CD14-positive monocyte (primary cell): ENCODE results near the gene GNPTG. TPM values are rescaled to one million over a fixed set of nuclear protein-coding genes. Genes with fewer than 3 reads are reported as not detected.

Experiments used
- DNase-seq, 3 donors: peaks; one replicate each; pipeline ENCODE4 v3.0.0-alpha.2; 2011 to 2022
- H2AFZ ChIP-seq: 2 replicates; pipeline ENCODE4 v1.6.0; 2012; ENCODE audit warnings: mild to moderate bottlenecking, low read depth, low read length, inconsistent platforms; ENCODE audit not compliant: insufficient read depth, poor library complexity, severe bottlenecking
- H3K27ac ChIP-seq, 2 donors: 1 replicate in 1 of 2; 2 replicates in 1 of 2; pipeline ENCODE4 v1.5.1; 2012 to 2013; ENCODE audit warnings: low read length in 2 of 2, control low read depth in 1 of 2, inconsistent platforms in 1 of 2, low read depth in 1 of 2, mild to moderate bottlenecking in 1 of 2
- H3K27me3 ChIP-seq, 2 donors: one replicate each; pipeline versions ENCODE4 v1.6.0 to v1.6.1; 2011 to 2013; ENCODE audit warnings: low read length in 2 of 2; ENCODE audit not compliant: control insufficient read depth in 2 of 2, insufficient read depth in 2 of 2
- H3K36me3 ChIP-seq, 2 donors: replicated peaks in 1 of 2; 1 replicate in 1 of 2; 2 replicates in 1 of 2; pipeline versions ENCODE4 v1.5.1 to v1.6.1; 2012 to 2013; ENCODE audit warnings: low read length in 2 of 2, control low read depth in 1 of 2, inconsistent platforms in 1 of 2, mild to moderate bottlenecking in 1 of 2; ENCODE audit not compliant: insufficient read depth in 2 of 2, control insufficient read depth in 1 of 2
- H3K4me1 ChIP-seq, 2 donors: 1 replicate in 1 of 2; 2 replicates in 1 of 2; pipeline versions ENCODE4 v1.5.1 to v1.6.1; 2012 to 2013; ENCODE audit warnings: low read length in 2 of 2, control low read depth in 1 of 2, inconsistent platforms in 1 of 2, mild to moderate bottlenecking in 1 of 2, moderate library complexity in 1 of 2; ENCODE audit not compliant: insufficient read depth in 2 of 2, control insufficient read depth in 1 of 2
- H3K4me2 ChIP-seq: replicated peaks from 2 replicates; pipeline ENCODE3; 2012; ENCODE audit warnings: low read length, moderate library complexity, mild to moderate bottlenecking; ENCODE audit not compliant: poor library complexity, severe bottlenecking; ENCODE audit errors: extremely low read depth
- H3K4me3 ChIP-seq, 3 experiments: fragments of 200-600 bp in 1 of 3; sonication (generic) in 1 of 3; replicated peaks in 1 of 3; 1 replicate in 2 of 3; 2 replicates in 1 of 3; pipeline ENCODE4 v1.5.1; 2011 to 2013; ENCODE audit warnings: low read length in 3 of 3, mild to moderate bottlenecking in 3 of 3, control low read depth in 2 of 3, low read depth in 2 of 3, inconsistent platforms in 1 of 3, moderate library complexity in 1 of 3
- H3K79me2 ChIP-seq: 2 replicates; pipeline ENCODE4 v1.6.0; 2012; ENCODE audit warnings: mild to moderate bottlenecking, control low read depth, inconsistent platforms, low read length, moderate library complexity; ENCODE audit not compliant: insufficient read depth
- H3K9ac ChIP-seq: 2 replicates; pipeline ENCODE4 v1.6.0; 2017; ENCODE audit warnings: low read length, mild to moderate bottlenecking; ENCODE audit not compliant: insufficient read depth, poor library complexity, severe bottlenecking
- H3K9me3 ChIP-seq, 2 donors: replicated peaks in 1 of 2; 1 replicate in 1 of 2; 2 replicates in 1 of 2; pipeline versions ENCODE4 v1.5.1 to v1.6.1; 2012 to 2013; ENCODE audit warnings: low read length in 2 of 2, control low read depth in 1 of 2; ENCODE audit not compliant: control insufficient read depth in 1 of 2, insufficient read depth in 1 of 2
- H4K20me1 ChIP-seq: 2 replicates; pipeline ENCODE4 v1.6.0; 2012; ENCODE audit warnings: mild to moderate bottlenecking, low read length, control low read depth, moderate library complexity; ENCODE audit not compliant: insufficient read depth
- H3K27ac Mint-ChIP-seq, 7 donors: one replicate each; pipeline ENCODE4 v1.8.0; 2020; ENCODE audit warnings: mild to moderate bottlenecking in 7 of 7, mixed read lengths in 7 of 7, moderate library complexity in 6 of 7, inconsistent platforms in 2 of 7
- H3K27me3 Mint-ChIP-seq, 3 donors: one replicate each; pipeline ENCODE4 v1.8.0; 2021 to 2022; ENCODE audit warnings: low read depth in 3 of 3, mild to moderate bottlenecking in 3 of 3, mixed read lengths in 3 of 3, moderate library complexity in 3 of 3, inconsistent platforms in 1 of 3
- H3K36me3 Mint-ChIP-seq, 2 donors: one replicate each; pipeline ENCODE4 v1.8.0; 2020; ENCODE audit warnings: mixed read lengths in 2 of 2, inconsistent platforms in 1 of 2, mild to moderate bottlenecking in 1 of 2
- H3K4me1 Mint-ChIP-seq: one replicate; pipeline ENCODE4 v1.8.0; 2020; ENCODE audit warnings: mild to moderate bottlenecking, mixed read lengths
- H3K4me3 Mint-ChIP-seq, 2 donors: one replicate each; pipeline ENCODE4 v1.8.0; 2020; ENCODE audit warnings: mild to moderate bottlenecking in 2 of 2, mixed read lengths in 2 of 2, moderate library complexity in 1 of 2
- H3K9me3 Mint-ChIP-seq, 7 donors: one replicate each; pipeline ENCODE4 v1.8.0; 2020 to 2022; ENCODE audit warnings: mixed read lengths in 7 of 7, mild to moderate bottlenecking in 6 of 7, moderate library complexity in 6 of 7, inconsistent platforms in 2 of 7
- WGBS: methylation state at CpG from one replicate; pipeline ENCODE4 v1.1.5; 2013; ENCODE audit warnings: missing lambda C conversion rate; ENCODE audit not compliant: insufficient coverage; 5-methylcytosine and 5-hydroxymethylcytosine counted together
- intact Hi-C, 2 donors: fragments of 100-400 bp; cut with micrococcal nuclease; formaldehyde crosslinking; loops; one replicate each; pipeline versions ENCODE4 v1.15.0 to v1.15.1; 2023
- polyA plus RNA-seq, 3 donors: library from polyadenylated mRNA; depleted of rRNA in 1 of 3; unstranded in 2 of 3; stranded (reverse) in 1 of 3; fragments of 300-500 nt in 2 of 3; fragments of >200 nt in 1 of 3; fragmentation: Illumina TruSeq in 2 of 3; gene quantifications; 1 replicate in 2 of 3; 2 replicates in 1 of 3; pipeline ENCODE4 v1.2.3, GENCODE V29; 2012 to 2021
- TF ChIP-seq, protein P1 (sequence below): fragments of 200-600 bp; IDR thresholded peaks from one replicate; pipeline ENCODE4 v1.8.0; 2022; ENCODE audit warnings: antibody characterized with exemption, mild to moderate bottlenecking

GNPTG gene
- polyA plus RNA-seq, 3 donors, result 74.7 to 130 (median 82.5) TPM

DNA sequence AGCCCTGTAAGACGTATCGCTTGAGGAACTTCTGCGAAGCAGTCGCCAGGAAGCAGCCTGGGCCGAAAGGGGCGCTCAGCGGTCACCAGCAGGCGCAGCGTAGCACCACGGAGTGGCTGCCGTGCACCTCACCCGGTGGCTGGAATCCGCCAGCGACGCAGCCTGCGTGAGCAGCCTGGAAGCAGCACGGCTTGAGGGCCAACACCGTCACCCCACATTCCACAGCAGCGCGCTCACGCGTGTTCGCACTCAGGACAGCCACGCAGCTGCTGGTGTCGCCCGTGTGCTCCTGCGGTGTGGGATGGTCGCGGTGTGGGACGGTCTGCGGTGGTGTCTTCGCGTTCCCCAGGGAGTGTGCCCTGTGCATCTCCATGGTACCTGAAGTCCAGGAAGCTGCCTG is 32.7 kb upstream of the GNPTG start:
- Histone ChIP-seq H3K4me3 (no peak overlapping the region), H3K9ac (no peak overlapping the region), H3K36me3 (peaks cover 92% of the 10 kb centered on the region in 2 donors), H3K4me1 (no peaks in the 10 kb centered on the region), H2AFZ (no peak overlapping the region), H3K9me3 (no peaks in the 10 kb centered on the region), H3K79me2 (peaks cover 54% of the 10 kb centered on the region), H3K27ac (no peak overlapping the region), H3K4me2 (no peak overlapping the region), H4K20me1 (peaks cover 99% of the 10 kb centered on the region), H3K27me3 (no peaks in the 10 kb centered on the region)
- WGBS, result 95% methylated on average over 33 of the region's 33 CpGs
- Mint-ChIP-seq H3K4me1 (no peaks in the 10 kb centered on the region), H3K9me3 (no peaks in the 10 kb centered on the region), H3K36me3 (peaks cover 73 to 97% of the 10 kb centered on the region in 2 donors), H3K27me3 (no peaks in the 10 kb centered on the region), H3K27ac (no peak overlapping the region), H3K4me3 (no peak overlapping the region)
- TF ChIP-seq, protein P1, sequence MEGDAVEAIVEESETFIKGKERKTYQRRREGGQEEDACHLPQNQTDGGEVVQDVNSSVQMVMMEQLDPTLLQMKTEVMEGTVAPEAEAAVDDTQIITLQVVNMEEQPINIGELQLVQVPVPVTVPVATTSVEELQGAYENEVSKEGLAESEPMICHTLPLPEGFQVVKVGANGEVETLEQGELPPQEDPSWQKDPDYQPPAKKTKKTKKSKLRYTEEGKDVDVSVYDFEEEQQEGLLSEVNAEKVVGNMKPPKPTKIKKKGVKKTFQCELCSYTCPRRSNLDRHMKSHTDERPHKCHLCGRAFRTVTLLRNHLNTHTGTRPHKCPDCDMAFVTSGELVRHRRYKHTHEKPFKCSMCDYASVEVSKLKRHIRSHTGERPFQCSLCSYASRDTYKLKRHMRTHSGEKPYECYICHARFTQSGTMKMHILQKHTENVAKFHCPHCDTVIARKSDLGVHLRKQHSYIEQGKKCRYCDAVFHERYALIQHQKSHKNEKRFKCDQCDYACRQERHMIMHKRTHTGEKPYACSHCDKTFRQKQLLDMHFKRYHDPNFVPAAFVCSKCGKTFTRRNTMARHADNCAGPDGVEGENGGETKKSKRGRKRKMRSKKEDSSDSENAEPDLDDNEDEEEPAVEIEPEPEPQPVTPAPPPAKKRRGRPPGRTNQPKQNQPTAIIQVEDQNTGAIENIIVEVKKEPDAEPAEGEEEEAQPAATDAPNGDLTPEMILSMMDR, result no peak
- DNase-seq, result no peak
- intact Hi-C loops, result no loop called here

GRCh38 chr16:1320097-1320496 is 31.6 kb upstream of the GNPTG start:
- no peaks in the 10 kb centered on the region for H3K4me1 ChIP-seq
- peaks cover 98% of the 10 kb centered on the region for H4K20me1 ChIP-seq
- no peak overlapping the region for H3K27ac ChIP-seq
- H2AFZ ChIP-seq, result no peak overlapping the region
- Mint-ChIP-seq H3K27me3 (no peaks in the 10 kb centered on the region), H3K36me3 (peaks cover 74 to 97% of the 10 kb centered on the region in 2 donors), H3K9me3 (no peaks in the 10 kb centered on the region), H3K4me3 (no peak overlapping the region), H3K4me1 (no peaks in the 10 kb centered on the region), H3K27ac (peak overlapping the region in 2 of 7 donors; percentile 43 to 83)
- TF ChIP-seq, protein P1, result no peak
- H3K79me2 ChIP-seq, result peaks cover 43% of the 10 kb centered on the region
- DNase-seq, result no peak
- no peaks in the 10 kb centered on the region for H3K9me3 ChIP-seq
- H3K4me3 ChIP-seq, result no peak overlapping the region
- no peak overlapping the region for H3K9ac ChIP-seq
- intact Hi-C loops, result no loop called here
- no peaks in the 10 kb centered on the region for H3K27me3 ChIP-seq
- 90% methylated on average over 11 of the region's 12 CpGs for WGBS
- peaks cover 91% of the 10 kb centered on the region in 2 donors for H3K36me3 ChIP-seq
- no peak overlapping the region for H3K4me2 ChIP-seq
